Activated CD4-positive, alpha-beta memory T cell treated with anti-CD3 and anti-CD28 coated beads for 36 hours (primary cell): ENCODE results near the gene ADCY2. TPM values are rescaled to one million over a fixed set of nuclear protein-coding genes. Genes with fewer than 3 reads are reported as not detected.
A peak's percentile ranks its signal among the peaks of the same experiment; 100 is the strongest.

Experiments used
- CTCF ChIA-PET: fragments of 350-600 bp; sonication (Branson Sonifier 250); formaldehyde crosslinking; loops from one replicate; lab custom pipeline; 2021; ENCODE audit warnings: antibody characterized with exemption, inconsistent platforms; lab: Charles Lee
- POLR2A ChIA-PET: fragments of 350-600 bp; sonication (Branson Sonifier 250); formaldehyde crosslinking; loops from one replicate; lab custom pipeline; 2021; ENCODE audit warnings: antibody characterized with exemption; lab: Charles Lee
- DNase-seq: peaks from one replicate; pipeline ENCODE4 v3.0.0-alpha.2; 2020
- H3K27ac Mint-ChIP-seq: one replicate; pipeline ENCODE4 v1.8.0; 2021; ENCODE audit warnings: mixed read lengths
- H3K27me3 Mint-ChIP-seq: one replicate; pipeline ENCODE4 v1.8.0; 2021; ENCODE audit warnings: mixed read lengths
- H3K36me3 Mint-ChIP-seq: one replicate; pipeline ENCODE4 v1.8.0; 2021; ENCODE audit warnings: mixed read lengths
- H3K4me1 Mint-ChIP-seq: one replicate; pipeline ENCODE4 v1.8.0; 2021; ENCODE audit warnings: low read depth, mixed read lengths
- H3K4me3 Mint-ChIP-seq: one replicate; pipeline ENCODE4 v1.8.0; 2021; ENCODE audit warnings: mild to moderate bottlenecking, mixed read lengths
- H3K9me3 Mint-ChIP-seq: one replicate; pipeline ENCODE4 v1.8.0; 2021; ENCODE audit warnings: mixed read lengths
- intact Hi-C: fragments of 100-400 bp; cut with micrococcal nuclease; formaldehyde crosslinking; loops from one replicate; pipeline ENCODE4 v1.15.1; 2023
- total RNA-seq, 2 experiments: library from RNA; stranded (reverse); gene quantifications; one replicate each; pipeline ENCODE4 v1.2.3, GENCODE V29; 2021

Gene ADCY2
- total RNA-seq, 2 experiments from 2014 or later: not detected

- DNase-seq: no peak
- CTCF ChIA-PET: no interaction called here
- no peak overlapping the region for H3K4me3 Mint-ChIP-seq
- H3K27me3 Mint-ChIP-seq: peaks cover 5% of the 10 kb centered on the region
- no peaks in the 10 kb centered on the region for H3K4me1 Mint-ChIP-seq
- POLR2A ChIA-PET: no interaction called here
- H3K9me3 Mint-ChIP-seq: no peaks in the 10 kb centered on the region
- H3K27ac Mint-ChIP-seq: no peak overlapping the region
- intact Hi-C loops: no loop called here
- H3K36me3 Mint-ChIP-seq: no peaks in the 10 kb centered on the region
Measured at GRCh38 chr5:7705261-7705660, 309.3 kb downstream of the ADCY2 start.

DNA sequence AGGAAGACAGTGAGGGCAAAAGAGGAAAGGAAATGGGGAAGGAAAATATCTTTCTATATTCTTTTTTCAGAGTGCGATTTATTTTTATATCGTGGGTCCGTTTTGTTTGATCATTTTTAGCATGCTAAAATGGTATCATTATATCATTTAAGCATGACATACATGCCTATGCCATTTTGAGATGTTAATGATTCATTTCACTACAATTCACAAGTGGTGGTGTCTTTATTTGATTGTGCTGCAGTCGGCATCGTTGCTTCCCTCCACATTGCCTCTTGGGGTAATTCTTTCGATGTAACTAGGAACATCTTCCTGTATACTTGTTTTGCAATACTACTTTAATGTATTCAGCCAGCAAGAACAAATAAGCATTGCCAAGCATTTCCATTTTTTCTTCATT is 309.8 kb downstream of the ADCY2 start:
- Mint-ChIP-seq H3K27me3 (peaks cover 5% of the 10 kb centered on the region), H3K4me3 (no peak overlapping the region), H3K4me1 (no peaks in the 10 kb centered on the region), H3K27ac (no peak overlapping the region), H3K9me3 (no peaks in the 10 kb centered on the region), H3K36me3 (no peaks in the 10 kb centered on the region)
- DNase-seq: no peak
- intact Hi-C loops: no loop called here
- ChIA-PET CTCF (no interaction called here), POLR2A (no interaction called here)

DNA sequence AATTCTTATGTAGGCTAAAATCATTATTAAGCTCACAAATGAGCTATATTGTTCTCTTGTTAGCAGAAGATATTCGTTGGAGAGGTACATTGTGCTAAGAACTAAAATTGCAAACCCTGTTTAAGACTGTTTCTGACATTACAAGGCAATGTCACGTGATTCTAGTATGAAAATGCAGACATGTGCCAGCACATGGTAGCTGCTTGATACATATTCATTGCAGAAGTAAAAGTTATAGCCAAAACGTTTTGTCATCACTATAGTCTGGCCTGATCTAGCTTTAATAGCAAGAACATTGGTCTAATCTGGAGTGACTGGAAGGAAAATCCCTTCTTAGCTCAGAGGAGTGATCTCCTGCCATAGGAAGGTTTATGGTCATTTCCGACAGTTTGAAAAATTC is 310.3 kb downstream of the ADCY2 start:
- DNase-seq: no peak

GRCh38 chr5:7714119-7714518 is 318.2 kb downstream of the ADCY2 start:
- intact Hi-C loops: no loop called here
- no peak overlapping the region for H3K27ac Mint-ChIP-seq
- no peak for DNase-seq
- CTCF ChIA-PET: no interaction called here
- H3K36me3 Mint-ChIP-seq: no peaks in the 10 kb centered on the region
- no peaks in the 10 kb centered on the region for H3K9me3 Mint-ChIP-seq
- H3K4me1 Mint-ChIP-seq: no peaks in the 10 kb centered on the region
- POLR2A ChIA-PET: no interaction called here
- no peaks in the 10 kb centered on the region for H3K27me3 Mint-ChIP-seq
- no peak overlapping the region for H3K4me3 Mint-ChIP-seq

More for the DNA sequence above, 310.3 kb downstream of the ADCY2 start:
- ChIA-PET POLR2A (no interaction called here), CTCF (no interaction called here)
- Mint-ChIP-seq H3K4me3 (no peak overlapping the region), H3K9me3 (no peaks in the 10 kb centered on the region), H3K4me1 (no peaks in the 10 kb centered on the region), H3K36me3 (no peaks in the 10 kb centered on the region), H3K27me3 (peaks cover 4% of the 10 kb centered on the region), H3K27ac (no peak overlapping the region)
- intact Hi-C loops: no loop called here

DNA sequence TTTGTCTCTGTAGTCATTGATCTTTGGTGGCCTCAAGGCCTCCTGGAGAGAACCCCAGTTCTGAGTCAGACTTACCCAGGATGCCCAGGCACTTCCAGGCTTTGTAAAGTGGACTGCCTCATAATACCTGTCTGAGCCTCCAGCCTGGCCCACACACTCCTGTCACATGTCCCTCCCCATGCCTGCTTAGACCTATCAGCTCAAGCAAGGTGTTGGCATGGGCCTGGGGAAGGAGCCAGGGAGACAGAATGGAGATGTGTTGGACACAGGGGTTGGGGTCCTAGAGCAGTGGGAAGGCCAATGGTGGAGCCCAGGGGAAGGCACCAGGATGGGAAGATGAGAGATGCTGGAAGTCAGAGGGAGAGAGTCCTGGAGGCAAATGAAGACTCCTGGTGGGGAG is 318.8 kb downstream of the ADCY2 start:
- Mint-ChIP-seq H3K9me3 (no peaks in the 10 kb centered on the region), H3K36me3 (no peaks in the 10 kb centered on the region), H3K27ac (no peak overlapping the region), H3K4me3 (no peak overlapping the region), H3K27me3 (no peaks in the 10 kb centered on the region), H3K4me1 (no peaks in the 10 kb centered on the region)
- POLR2A ChIA-PET: no interaction called here
- no peak for DNase-seq
- intact Hi-C loops: no loop called here
- CTCF ChIA-PET: no interaction called here

DNA sequence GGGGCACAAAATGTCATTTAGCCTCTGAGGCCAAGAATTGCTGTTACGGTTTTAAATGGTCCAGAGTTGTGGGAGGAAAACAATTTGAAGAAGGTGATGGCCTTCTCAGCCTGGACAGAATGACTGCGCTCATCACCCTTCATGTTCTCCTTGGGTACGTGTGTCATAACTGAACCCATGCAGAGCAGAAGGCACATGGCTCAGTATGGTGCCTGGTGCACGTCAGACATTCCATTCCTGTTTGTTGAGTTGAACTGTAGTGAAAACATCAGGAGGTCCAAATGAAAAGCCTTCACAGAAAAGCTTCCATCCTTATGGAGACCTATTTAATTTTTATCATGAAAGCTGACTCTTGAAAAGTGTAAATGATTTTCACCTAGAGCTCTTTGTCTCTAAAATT is 321.8 kb downstream of the ADCY2 start:
- Mint-ChIP-seq H3K27ac (no peak overlapping the region), H3K4me3 (no peak overlapping the region), H3K9me3 (no peaks in the 10 kb centered on the region), H3K36me3 (no peaks in the 10 kb centered on the region), H3K27me3 (no peaks in the 10 kb centered on the region), H3K4me1 (no peaks in the 10 kb centered on the region)
- ChIA-PET POLR2A (no interaction called here), CTCF (no interaction called here)
- no peak for DNase-seq
- intact Hi-C loops: no loop called here

DNA sequence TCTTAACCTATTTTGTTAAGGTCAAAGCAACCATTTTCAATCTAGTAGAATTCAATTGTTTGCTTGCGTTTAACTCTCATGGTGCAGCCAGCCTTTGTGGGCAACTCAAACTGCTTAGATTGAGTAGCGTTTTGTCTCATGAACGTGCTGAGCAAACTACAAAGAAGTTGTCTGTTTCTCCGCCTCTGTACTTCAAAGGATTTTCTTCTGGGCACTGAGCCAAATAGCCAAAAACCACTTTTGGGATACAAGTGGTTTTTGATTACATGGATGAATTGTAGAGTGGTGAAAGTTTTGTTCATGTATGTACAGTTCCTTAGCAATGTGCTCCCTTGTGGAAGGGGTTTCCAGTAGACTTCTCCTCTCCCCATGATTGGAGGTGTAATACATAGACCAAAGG is 332.1 kb downstream of the ADCY2 start:
- Mint-ChIP-seq H3K9me3 (no peaks in the 10 kb centered on the region), H3K4me1 (no peaks in the 10 kb centered on the region), H3K36me3 (no peaks in the 10 kb centered on the region), H3K27me3 (peaks cover 6% of the 10 kb centered on the region), H3K27ac (no peak overlapping the region), H3K4me3 (no peak overlapping the region)
- POLR2A ChIA-PET: no interaction called here
- DNase-seq: no peak
- intact Hi-C loops: no loop called here
- CTCF ChIA-PET: no interaction called here

DNA sequence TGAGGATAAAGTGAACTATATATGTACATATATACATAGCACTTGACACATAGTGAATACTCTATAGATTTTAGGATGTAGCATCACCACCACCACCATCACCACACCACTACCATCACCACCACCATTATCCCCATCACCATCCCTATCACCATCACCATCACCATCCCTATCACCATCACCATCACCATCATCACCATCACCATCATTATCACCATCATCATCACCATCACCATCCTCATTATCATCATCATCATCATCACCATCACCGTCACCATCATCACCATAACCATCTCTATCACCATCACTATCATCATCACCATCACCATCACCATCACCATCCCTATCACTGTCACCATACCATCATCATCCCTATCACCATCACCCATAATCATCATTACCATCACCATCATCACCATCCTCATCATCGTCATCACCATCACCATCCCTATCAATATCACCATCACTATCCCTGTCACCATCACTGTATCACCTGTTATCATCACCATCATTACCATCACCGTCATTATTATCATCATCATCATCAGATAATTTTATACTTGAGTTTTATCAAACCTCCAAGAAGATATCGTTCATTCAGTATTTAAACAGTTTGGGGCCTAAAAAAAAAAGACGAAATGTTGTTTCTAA is 345.6 kb downstream of the ADCY2 start:
- POLR2A ChIA-PET: no interaction called here
- CTCF ChIA-PET: interaction anchor here (0.7 kb wide), 1 partner anchor 481 kb away, joined by 3 read pairs; no protein-coding TSS in a partner anchor

DNA sequence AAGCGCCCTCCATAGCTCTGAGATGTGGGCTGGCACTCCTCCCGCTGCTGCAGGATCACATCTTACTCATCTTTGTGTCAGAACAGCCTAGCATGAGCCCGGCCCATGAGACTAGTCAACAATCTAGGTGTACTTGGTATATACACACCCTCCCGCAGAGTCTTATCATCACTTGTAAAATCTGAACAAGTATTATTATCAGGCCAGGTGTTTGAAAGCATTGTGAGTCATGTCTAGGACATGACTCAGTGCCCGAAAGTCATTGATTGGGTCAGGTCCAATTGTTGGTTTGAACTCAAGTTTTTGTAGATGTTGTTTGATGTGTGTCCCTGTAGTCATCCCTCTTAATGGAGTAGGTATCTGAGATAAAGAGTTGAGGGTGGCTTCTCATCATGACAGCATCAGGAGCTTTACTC is 346.3 kb downstream of the ADCY2 start:
- H3K4me3 Mint-ChIP-seq: no peak overlapping the region
- H3K27ac Mint-ChIP-seq: no peak overlapping the region
- ChIA-PET CTCF (interaction anchor here (0.6 to 1.6 kb wide), 3 partner anchors 12 to 482 kb away, joined by 3 to 4 read pairs (median 3); no protein-coding TSS in a partner anchor), POLR2A (no interaction called here)
- no peak for DNase-seq
- intact Hi-C loops: loop anchor here (10.0 kb wide), 1 partner anchor 977 kb away; no protein-coding TSS in a partner anchor
- no peaks in the 10 kb centered on the region for H3K4me1 Mint-ChIP-seq
- H3K27me3 Mint-ChIP-seq: peaks cover 11% of the 10 kb centered on the region
- no peaks in the 10 kb centered on the region for H3K9me3 Mint-ChIP-seq
- H3K36me3 Mint-ChIP-seq: no peaks in the 10 kb centered on the region

More for the DNA sequence above, 345.6 kb downstream of the ADCY2 start:
- intact Hi-C loops: loop anchor here (10.0 kb wide), 1 partner anchor 977 kb away; no protein-coding TSS in a partner anchor
- H3K4me3 Mint-ChIP-seq: no peak overlapping the region
- H3K9me3 Mint-ChIP-seq: no peaks in the 10 kb centered on the region
- peaks cover 7% of the 10 kb centered on the region for H3K27me3 Mint-ChIP-seq
- H3K36me3 Mint-ChIP-seq: no peaks in the 10 kb centered on the region
- no peak for DNase-seq
- no peaks in the 10 kb centered on the region for H3K4me1 Mint-ChIP-seq
- no peak overlapping the region for H3K27ac Mint-ChIP-seq

DNA sequence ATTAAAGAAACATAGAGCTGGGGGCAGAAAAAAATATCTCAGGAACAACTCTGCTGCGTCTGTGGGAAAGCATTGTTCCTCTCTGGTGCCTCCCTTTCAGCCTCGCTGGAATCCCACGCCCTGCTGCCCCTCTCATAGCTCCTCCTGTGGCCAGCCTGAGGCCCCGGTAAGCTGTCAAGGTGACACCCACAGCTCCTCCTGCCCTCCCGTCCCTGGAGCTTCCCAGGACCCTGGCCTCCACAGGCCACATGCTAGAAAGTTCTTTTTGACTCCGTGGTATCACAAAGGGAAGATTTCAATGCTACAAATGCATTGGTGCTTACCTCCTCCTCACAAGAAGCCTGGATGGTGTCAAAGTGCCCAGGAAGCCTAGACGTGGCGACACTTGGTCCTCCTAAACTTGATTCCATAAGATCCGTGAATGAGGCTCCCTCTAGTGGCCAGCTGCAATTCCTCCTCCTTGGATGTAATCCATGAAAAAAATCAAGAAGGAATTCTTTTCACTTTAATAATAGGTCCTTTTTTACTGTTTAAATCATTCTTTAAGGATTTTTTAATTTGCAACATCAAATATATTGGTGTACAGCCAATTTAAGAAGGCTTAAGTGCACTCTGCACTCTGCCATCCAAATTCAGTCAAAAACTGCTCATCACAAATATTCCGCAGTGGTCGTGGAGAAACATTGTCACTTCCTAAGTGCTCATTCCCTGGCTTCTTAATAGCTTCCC is 350.1 kb downstream of the ADCY2 start:
- Mint-ChIP-seq H3K4me3 (no peak overlapping the region), H3K9me3 (no peaks in the 10 kb centered on the region), H3K4me1 (no peaks in the 10 kb centered on the region), H3K27me3 (peaks cover 8% of the 10 kb centered on the region), H3K27ac (no peak overlapping the region), H3K36me3 (no peaks in the 10 kb centered on the region)
- CTCF ChIA-PET: interaction anchor here (0.6 to 3.5 kb wide), 17 partner anchors 9 to 980 kb away, joined by 3 to 18 read pairs (median 3); no protein-coding TSS in a partner anchor
- intact Hi-C loops: loop anchor here (1.0 to 10.0 kb wide), 2 partner anchors 925 to 981 kb away; no protein-coding TSS in a partner anchor
- POLR2A ChIA-PET: no interaction called here
- DNase-seq: peak; percentile 53

- no peak for DNase-seq
- ChIA-PET POLR2A (no interaction called here), CTCF (interaction anchor here (3.5 kb wide), 1 partner anchor 928 kb away, joined by 18 read pairs; no protein-coding TSS in a partner anchor)
- H3K27me3 Mint-ChIP-seq: peaks cover 15% of the 10 kb centered on the region
- H3K4me1 Mint-ChIP-seq: no peaks in the 10 kb centered on the region
- no peaks in the 10 kb centered on the region for H3K36me3 Mint-ChIP-seq
- no peaks in the 10 kb centered on the region for H3K9me3 Mint-ChIP-seq
- H3K27ac Mint-ChIP-seq: no peak overlapping the region
- intact Hi-C loops: loop anchor here (10.0 kb wide), 1 partner anchor 983 kb away; no protein-coding TSS in a partner anchor
- no peak overlapping the region for H3K4me3 Mint-ChIP-seq
Measured at GRCh38 chr5:7747728-7748127, 351.8 kb downstream of the ADCY2 start.

DNA sequence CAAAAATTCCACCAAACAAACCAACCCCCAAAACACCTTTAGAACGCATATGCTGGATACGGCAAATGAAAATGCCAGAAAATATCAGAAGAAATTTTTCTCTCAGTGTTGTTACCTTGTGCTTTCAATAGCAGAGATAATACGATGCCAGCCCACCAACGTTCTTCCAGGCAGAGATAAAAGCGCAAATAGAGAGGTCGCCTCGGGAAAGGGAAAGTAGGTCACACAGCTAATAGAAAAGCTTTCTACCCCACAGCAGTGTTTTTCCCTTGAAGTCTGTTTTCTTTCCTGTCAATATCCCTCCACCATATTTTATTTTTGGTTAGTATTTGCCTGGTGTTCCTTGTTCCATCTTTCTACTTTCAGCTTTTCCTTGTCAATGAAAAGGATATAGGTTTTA is 353.7 kb downstream of the ADCY2 start:
- Mint-ChIP-seq H3K36me3 (no peaks in the 10 kb centered on the region), H3K4me3 (no peak overlapping the region), H3K4me1 (no peaks in the 10 kb centered on the region), H3K9me3 (no peaks in the 10 kb centered on the region), H3K27me3 (peaks cover 19% of the 10 kb centered on the region), H3K27ac (no peak overlapping the region)
- DNase-seq: no peak
- ChIA-PET POLR2A (no interaction called here), CTCF (interaction anchor here (0.8 kb wide), 1 partner anchor 489 kb away, joined by 3 read pairs; no protein-coding TSS in a partner anchor)
- intact Hi-C loops: loop anchor here (10.0 kb wide), 1 partner anchor 985 kb away; no protein-coding TSS in a partner anchor
